Central memory CD8-positive, alpha-beta T cell (primary cell): ENCODE results near the gene RFX2.
"Not testable (repeated sequence)": the region's sequence is repeated elsewhere in the genome, so short reads cannot be mapped to it uniquely, and the experiment has no call there.

Experiments used
- ATAC-seq: fragments of 150-1000 bp; cut with Tn5 transposase; replicated peaks from 2 replicates; pipeline ENCODE4 v1.10.0; 2022; ENCODE audit warnings: mild to moderate bottlenecking, moderate FRiP score, moderate number of reproducible peaks; ENCODE audit not compliant: poor library complexity, severe bottlenecking; ENCODE audit errors: extremely low read depth
- DNase-seq, 2 donors: peaks; one replicate each; pipeline ENCODE4 v3.0.0; 2021; ENCODE audit warnings: low spot score in 2 of 2
- H3K27ac Mint-ChIP-seq: one replicate; pipeline ENCODE4 v1.8.0; 2022; ENCODE audit warnings: low read depth, mild to moderate bottlenecking, moderate library complexity, mixed read lengths
- H3K27me3 Mint-ChIP-seq: one replicate; pipeline ENCODE4 v1.8.0; 2022; ENCODE audit warnings: mixed read lengths
- H3K36me3 Mint-ChIP-seq: one replicate; pipeline ENCODE4 v1.8.0; 2022; ENCODE audit warnings: mild to moderate bottlenecking, moderate library complexity, mixed read lengths; ENCODE audit not compliant: insufficient read depth
- H3K4me1 Mint-ChIP-seq: one replicate; pipeline ENCODE4 v1.8.0; 2022; ENCODE audit warnings: mixed read lengths
- H3K4me3 Mint-ChIP-seq: one replicate; pipeline ENCODE4 v1.8.0; 2022; ENCODE audit warnings: mild to moderate bottlenecking, moderate library complexity, mixed read lengths
- H3K9me3 Mint-ChIP-seq: one replicate; pipeline ENCODE4 v1.8.0; 2022; ENCODE audit warnings: mixed read lengths

Gene RFX2

DNA sequence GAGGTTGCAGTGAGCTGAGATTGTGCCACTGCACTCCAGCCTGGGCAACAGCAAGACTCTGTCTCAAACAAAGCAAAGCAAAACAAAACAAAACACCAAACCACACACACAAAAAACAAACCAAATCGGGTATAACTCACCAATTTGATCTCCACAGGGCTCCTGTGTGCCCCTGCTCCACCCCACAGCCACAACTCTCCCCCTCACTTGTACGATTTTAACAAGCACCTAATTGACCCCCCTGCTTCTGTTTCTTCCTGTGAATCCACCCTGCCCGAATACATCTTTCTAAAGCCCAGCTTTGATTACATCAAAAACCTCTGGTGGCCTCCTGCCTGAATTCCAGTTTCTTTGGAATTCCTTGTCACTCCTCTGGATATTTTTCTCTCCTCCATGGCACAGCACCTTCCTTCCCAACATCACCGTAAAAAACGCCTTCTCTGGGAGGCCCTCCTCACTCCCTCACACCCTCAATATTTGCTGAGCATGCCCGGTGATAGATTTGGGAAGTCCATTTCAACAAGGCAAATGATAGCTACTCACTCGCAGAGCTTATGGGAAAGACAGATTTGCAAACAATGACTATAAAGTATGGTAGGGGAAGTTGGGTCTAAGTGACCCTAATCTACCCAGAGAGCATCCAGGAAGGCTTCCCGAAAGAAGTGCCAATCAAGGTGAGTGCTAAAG is 120.8 kb downstream of the RFX2 start:
- no peak for DNase-seq
- ATAC-seq: no peak
- H3K36me3 Mint-ChIP-seq: peaks cover 2% of the 10 kb centered on the region
- H3K27me3 Mint-ChIP-seq: no peaks in the 10 kb centered on the region
- H3K4me1 Mint-ChIP-seq: peaks cover 10% of the 10 kb centered on the region
- no peaks in the 10 kb centered on the region for H3K9me3 Mint-ChIP-seq
- no peak overlapping the region for H3K27ac Mint-ChIP-seq
- no peak overlapping the region for H3K4me3 Mint-ChIP-seq

GRCh38 chr19:5988517-5989387 is 121.5 kb downstream of the RFX2 start:
- Mint-ChIP-seq H3K4me3 (no peak overlapping the region), H3K9me3 (no peaks in the 10 kb centered on the region), H3K4me1 (peaks cover 14% of the 10 kb centered on the region), H3K27ac (no peak overlapping the region), H3K36me3 (peaks cover 2% of the 10 kb centered on the region), H3K27me3 (no peaks in the 10 kb centered on the region)
- ATAC-seq (no peak), DNase-seq (no peak)

- Mint-ChIP-seq H3K9me3 (no peaks in the 10 kb centered on the region), H3K36me3 (peaks cover 3% of the 10 kb centered on the region), H3K4me3 (peak overlapping the region; percentile 71), H3K27ac (peak overlapping the region; percentile 32), H3K27me3 (no peaks in the 10 kb centered on the region), H3K4me1 (peaks cover 25% of the 10 kb centered on the region)
- no peak for ATAC-seq
- DNase-seq: peak; percentile 47 to 52
Observed at GRCh38 chr19:5987077-5987818, 123.1 kb downstream of the RFX2 start.

DNA sequence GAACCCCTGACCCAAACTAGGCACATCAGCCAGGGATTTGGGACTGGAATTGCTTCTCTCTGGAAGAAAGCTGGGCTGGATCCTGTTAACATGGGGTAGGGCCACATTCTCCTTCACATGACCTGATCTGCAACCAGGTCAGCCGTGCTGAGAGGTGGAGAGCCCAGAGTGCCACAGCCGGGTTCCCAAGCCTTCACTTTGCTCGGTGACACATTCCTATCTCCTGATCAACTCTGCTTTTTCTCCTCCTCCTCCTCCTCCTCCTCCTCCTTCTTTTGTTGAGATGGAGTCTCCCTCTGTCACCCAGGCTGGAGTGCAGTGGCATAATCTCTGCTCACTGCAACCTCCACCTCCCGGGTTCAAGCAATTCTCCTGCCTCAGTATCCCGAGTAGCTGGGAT is 124.5 kb downstream of the RFX2 start:
- peaks cover 25% of the 10 kb centered on the region for H3K4me1 Mint-ChIP-seq
- H3K4me3 Mint-ChIP-seq, H3K9me3 Mint-ChIP-seq, H3K27ac Mint-ChIP-seq, H3K36me3 Mint-ChIP-seq, DNase-seq, H3K27me3 Mint-ChIP-seq, ATAC-seq: not testable (repeated sequence)

GRCh38 chr19:5985098-5985783 is 125.1 kb downstream of the RFX2 start:
- peaks cover 25% of the 10 kb centered on the region for H3K4me1 Mint-ChIP-seq
- H3K27ac Mint-ChIP-seq: no peak overlapping the region

GRCh38 chr19:5984600-5984999 is 125.7 kb downstream of the RFX2 start:
- no peak for DNase-seq
- H3K27ac Mint-ChIP-seq: no peak overlapping the region
- H3K4me3 Mint-ChIP-seq: no peak overlapping the region
- ATAC-seq: no peak
- H3K9me3 Mint-ChIP-seq: no peaks in the 10 kb centered on the region
- peaks cover 1% of the 10 kb centered on the region for H3K36me3 Mint-ChIP-seq
- H3K27me3 Mint-ChIP-seq: no peaks in the 10 kb centered on the region
- H3K4me1 Mint-ChIP-seq: peaks cover 30% of the 10 kb centered on the region

More at GRCh38 chr19:5985098-5985783, 125.1 kb downstream of the RFX2 start:
- ATAC-seq: no peak
- no peak overlapping the region for H3K4me3 Mint-ChIP-seq
- H3K27me3 Mint-ChIP-seq: no peaks in the 10 kb centered on the region
- no peak for DNase-seq
- H3K36me3 Mint-ChIP-seq: peaks cover 1% of the 10 kb centered on the region
- H3K9me3 Mint-ChIP-seq: no peaks in the 10 kb centered on the region

GRCh38 chr19:5983367-5983955 is 126.8 kb downstream of the RFX2 start:
- H3K4me1 Mint-ChIP-seq: peaks cover 41% of the 10 kb centered on the region
- H3K9me3 Mint-ChIP-seq: no peaks in the 10 kb centered on the region
- peak overlapping the region; percentile 89 for H3K27ac Mint-ChIP-seq
- no peaks in the 10 kb centered on the region for H3K27me3 Mint-ChIP-seq
- peaks cover 8% of the 10 kb centered on the region for H3K36me3 Mint-ChIP-seq
- DNase-seq: no peak
- ATAC-seq: no peak
- peak overlapping the region; percentile 55 for H3K4me3 Mint-ChIP-seq

- ATAC-seq: no peak
- H3K27me3 Mint-ChIP-seq: no peaks in the 10 kb centered on the region
- no peak for DNase-seq
- H3K36me3 Mint-ChIP-seq: peaks cover 20% of the 10 kb centered on the region
- no peaks in the 10 kb centered on the region for H3K9me3 Mint-ChIP-seq
- peak overlapping the region; percentile 97 for H3K27ac Mint-ChIP-seq
- H3K4me3 Mint-ChIP-seq: peak overlapping the region; percentile 99
- peaks cover 64% of the 10 kb centered on the region for H3K4me1 Mint-ChIP-seq
Observed at GRCh38 chr19:5978606-5979552, 131.4 kb downstream of the RFX2 start.

DNA sequence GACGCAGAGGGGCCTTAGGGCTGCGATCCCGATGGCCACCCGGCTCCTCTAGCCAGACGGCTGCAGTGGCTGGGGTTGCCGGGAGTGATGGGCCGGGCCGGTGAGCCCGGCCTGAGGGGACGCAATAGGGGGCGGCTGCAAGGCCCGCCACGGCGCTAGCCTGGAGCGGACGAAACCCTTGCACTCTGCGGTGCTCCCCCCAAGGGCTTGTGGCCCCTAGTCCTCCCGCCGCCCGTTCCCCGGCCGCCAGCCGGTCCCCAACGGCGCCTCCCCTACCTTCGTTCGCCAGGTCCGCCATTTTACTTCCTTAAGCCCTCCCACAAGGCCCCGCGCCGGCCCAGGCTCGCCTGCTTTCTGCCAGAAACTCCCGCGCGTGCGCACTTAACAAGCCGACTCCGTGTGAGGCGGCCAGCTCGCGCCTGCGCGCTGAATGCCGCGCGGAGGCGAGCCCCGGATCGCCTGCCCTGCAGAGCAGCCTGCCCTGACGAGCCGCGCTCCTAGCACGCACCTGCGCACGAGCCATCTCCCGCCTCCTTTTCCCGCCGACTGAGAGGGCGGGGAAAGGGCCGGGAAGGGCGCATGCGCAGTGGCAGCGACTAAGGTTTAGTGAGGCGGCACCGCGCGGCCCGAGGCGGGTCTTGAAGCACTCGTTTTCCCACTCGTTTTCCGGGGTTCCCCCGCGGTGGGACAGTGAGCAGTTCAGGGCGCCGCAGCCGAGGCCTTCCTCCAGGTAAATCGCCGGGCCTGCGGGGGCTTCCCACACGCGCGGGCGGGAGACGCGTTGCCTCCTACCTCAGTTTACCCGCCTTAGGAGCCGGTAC is 132.3 kb downstream of the RFX2 start, which contains the start of gene RANBP3:
TSS of gene RANBP3 (minus strand) at position 356 of the 821 bp plus-strand sequence. CDS start at position 298, 58 bp downstream.
- peaks cover 19% of the 10 kb centered on the region for H3K36me3 Mint-ChIP-seq
- ATAC-seq (peak; percentile 89), DNase-seq (peak; percentile 91 to 97)
- H3K27ac Mint-ChIP-seq: peak within 1 kb of the TSS; percentile 97
- H3K4me1 Mint-ChIP-seq: peaks cover 55% of the 10 kb centered on the region
- peak within 1 kb of the TSS; percentile 99 for H3K4me3 Mint-ChIP-seq
- no peaks in the 10 kb centered on the region for H3K27me3 Mint-ChIP-seq
- no peaks in the 10 kb centered on the region for H3K9me3 Mint-ChIP-seq

- peak; percentile 4 for ATAC-seq
- H3K36me3 Mint-ChIP-seq: peaks cover 19% of the 10 kb centered on the region
Observed at GRCh38 chr19:5977222-5977784, 133.0 kb downstream of the RFX2 start.

More at GRCh38 chr19:5977222-5977784, 133.0 kb downstream of the RFX2 start:
- H3K4me3 Mint-ChIP-seq: peak overlapping the region; percentile 99
- no peak for DNase-seq
- H3K27me3 Mint-ChIP-seq: no peaks in the 10 kb centered on the region
- H3K27ac Mint-ChIP-seq: peak overlapping the region; percentile 97
- H3K9me3 Mint-ChIP-seq: no peaks in the 10 kb centered on the region
- peaks cover 58% of the 10 kb centered on the region for H3K4me1 Mint-ChIP-seq
